Uterus (tissue), 4 donors: ENCODE measurements around the gene PTH1R. TPM values are rescaled to one million over a fixed set of nuclear protein-coding genes. Genes with fewer than 3 reads are reported as not detected.

Experiments used
- DNase-seq, 2 donors: peaks; one replicate each; pipeline ENCODE4 v3.0.0-alpha.2; 2019 to 2020
- H3K27ac ChIP-seq, 2 donors: fragments of 200-600 bp; sonication (generic); 1 replicate in 1 of 2; 2 replicates in 1 of 2; pipeline ENCODE4 v1.5.1; 2016 to 2018
- H3K27me3 ChIP-seq, 2 donors: fragments of 200-600 bp; sonication (generic); one replicate each; pipeline ENCODE4 v1.5.1; 2018 to 2019; ENCODE audit warnings: control low read depth in 1 of 2
- H3K36me3 ChIP-seq, 2 donors: fragments of 200-600 bp; sonication (generic); one replicate each; pipeline ENCODE4 v1.5.1; 2019; ENCODE audit warnings: control low read depth in 1 of 2
- H3K4me1 ChIP-seq, 2 donors: fragments of 200-600 bp; sonication (generic); one replicate each; pipeline ENCODE4 v1.5.1; 2018 to 2019; ENCODE audit warnings: control low read depth in 1 of 2
- H3K4me3 ChIP-seq, 2 donors: fragments of 200-600 bp; sonication (generic); 1 replicate in 1 of 2; 2 replicates in 1 of 2; pipeline ENCODE4 v1.5.1; 2018 to 2019; ENCODE audit warnings: mild to moderate bottlenecking in 1 of 2
- H3K9me3 ChIP-seq, 2 donors: fragments of 200-600 bp; sonication (generic); one replicate each; pipeline ENCODE4 v1.5.1; 2019; ENCODE audit warnings: control low read depth in 1 of 2
- POLR2A ChIP-seq, 2 donors: fragments of 450-650 bp; IDR thresholded peaks; one replicate each; pipeline ENCODE4 v1.6.1; 2016; ENCODE audit warnings: antibody characterized with exemption in 2 of 2, mild to moderate bottlenecking in 1 of 2, moderate library complexity in 1 of 2
- intact Hi-C: fragments of 100-400 bp; cut with DNase I; formaldehyde crosslinking; loops from one replicate; pipeline ENCODE4 v1.15.1; 2023; ENCODE audit warnings: low total_unique reads
- total RNA-seq, 4 donors: library from RNA; depleted of rRNA in 3 of 4; stranded (reverse); fragments of >200 nt in 3 of 4; gene quantifications; one replicate each; pipeline versions ENCODE4 v1.1.0 to v1.2.4, GENCODE V29; 2014 to 2023
- TF ChIP-seq, protein P1 (sequence below), 4 experiments: fragments of 200-600 bp in 2 of 4; fragments of 450-650 bp in 2 of 4; sonication (generic) in 2 of 4; IDR thresholded peaks; one replicate each; pipeline ENCODE4 v1.5.1; 2016 to 2019; ENCODE audit warnings: antibody characterized with exemption in 4 of 4, mild to moderate bottlenecking in 2 of 4, moderate library complexity in 1 of 4
- donor health status: DM: yes; HTN: yes; CAD: no.

PTH1R gene
- total RNA-seq, 4 donors from 2014 or later = 0.51 to 29.9 (median 18.9) TPM

GRCh38 chr3:46905661-46906451 lies 28.3 kb downstream of the PTH1R start:
- Histone ChIP-seq H3K4me1 (peaks cover 0 to 8% of the 10 kb centered on the region in 2 donors), H3K36me3 (no peaks in the 10 kb centered on the region), H3K27me3 (no peaks in the 10 kb centered on the region), H3K4me3 (no peak overlapping the region), H3K27ac (no peak overlapping the region), H3K9me3 (no peaks in the 10 kb centered on the region)
- intact Hi-C loops = loop anchor here (5.0 kb wide), 1 partner anchor 199 kb away; no protein-coding TSS in a partner anchor
- no peak for TF ChIP-seq POLR2A (IDR thresholded peaks at IDR 0.05)
- TF ChIP-seq, protein P1, sequence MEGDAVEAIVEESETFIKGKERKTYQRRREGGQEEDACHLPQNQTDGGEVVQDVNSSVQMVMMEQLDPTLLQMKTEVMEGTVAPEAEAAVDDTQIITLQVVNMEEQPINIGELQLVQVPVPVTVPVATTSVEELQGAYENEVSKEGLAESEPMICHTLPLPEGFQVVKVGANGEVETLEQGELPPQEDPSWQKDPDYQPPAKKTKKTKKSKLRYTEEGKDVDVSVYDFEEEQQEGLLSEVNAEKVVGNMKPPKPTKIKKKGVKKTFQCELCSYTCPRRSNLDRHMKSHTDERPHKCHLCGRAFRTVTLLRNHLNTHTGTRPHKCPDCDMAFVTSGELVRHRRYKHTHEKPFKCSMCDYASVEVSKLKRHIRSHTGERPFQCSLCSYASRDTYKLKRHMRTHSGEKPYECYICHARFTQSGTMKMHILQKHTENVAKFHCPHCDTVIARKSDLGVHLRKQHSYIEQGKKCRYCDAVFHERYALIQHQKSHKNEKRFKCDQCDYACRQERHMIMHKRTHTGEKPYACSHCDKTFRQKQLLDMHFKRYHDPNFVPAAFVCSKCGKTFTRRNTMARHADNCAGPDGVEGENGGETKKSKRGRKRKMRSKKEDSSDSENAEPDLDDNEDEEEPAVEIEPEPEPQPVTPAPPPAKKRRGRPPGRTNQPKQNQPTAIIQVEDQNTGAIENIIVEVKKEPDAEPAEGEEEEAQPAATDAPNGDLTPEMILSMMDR (IDR thresholded peaks at IDR 0.05) = no peak
- peak in 1 of 2 donors; percentile 10 for DNase-seq

GRCh38 chr3:46906471-46907058 lies 29.0 kb downstream of the PTH1R start:
- Histone ChIP-seq H3K27me3 (no peaks in the 10 kb centered on the region), H3K36me3 (no peaks in the 10 kb centered on the region), H3K9me3 (no peaks in the 10 kb centered on the region), H3K4me1 (peaks cover 0 to 8% of the 10 kb centered on the region in 2 donors), H3K27ac (no peak overlapping the region), H3K4me3 (no peak overlapping the region)
- TF ChIP-seq, protein P1 (IDR thresholded peaks at IDR 0.05) = no peak
- TF ChIP-seq POLR2A (IDR thresholded peaks at IDR 0.05) = no peak
- intact Hi-C loops = loop anchor here (5.0 kb wide), 1 partner anchor 199 kb away; no protein-coding TSS in a partner anchor
- DNase-seq = peak in 1 of 2 donors; percentile 13

GRCh38 chr3:46907271-46907670 lies 29.8 kb downstream of the PTH1R start:
- H3K9me3 ChIP-seq = no peaks in the 10 kb centered on the region
- TF ChIP-seq POLR2A (IDR thresholded peaks at IDR 0.05) = no peak
- TF ChIP-seq, protein P1 (IDR thresholded peaks at IDR 0.05) = no peak
- no peaks in the 10 kb centered on the region for H3K36me3 ChIP-seq
- no peak overlapping the region for H3K27ac ChIP-seq
- DNase-seq = no peak
- H3K27me3 ChIP-seq = no peaks in the 10 kb centered on the region
- intact Hi-C loops = loop anchor here (5.0 kb wide), 1 partner anchor 200 kb away; no protein-coding TSS in a partner anchor
- peaks cover 0 to 8% of the 10 kb centered on the region in 2 donors for H3K4me1 ChIP-seq
- no peak overlapping the region for H3K4me3 ChIP-seq

- Histone ChIP-seq H3K4me1 (peaks cover 0 to 8% of the 10 kb centered on the region in 2 donors), H3K36me3 (no peaks in the 10 kb centered on the region), H3K4me3 (no peak overlapping the region), H3K27me3 (no peaks in the 10 kb centered on the region), H3K9me3 (no peaks in the 10 kb centered on the region), H3K27ac (no peak overlapping the region)
- intact Hi-C loops = loop anchor here (5.0 kb wide), 1 partner anchor 201 kb away; no protein-coding TSS in a partner anchor
- TF ChIP-seq, protein P1 (IDR thresholded peaks at IDR 0.05) = no peak
- no peak for TF ChIP-seq POLR2A (IDR thresholded peaks at IDR 0.05)
- no peak for DNase-seq
Observed at GRCh38 chr3:46907960-46908293, 30.4 kb downstream of the PTH1R start.
